Neural progenitor cell (in vitro differentiated cells): Measurements from ENCODE around the gene EXD2.

Source experiments
- CTCF ChIP-seq: fragments of 200-600 bp; sonication (generic); IDR thresholded peaks from 2 replicates; pipeline ENCODE4 v1.5.1; 2017; ENCODE audit warnings: antibody characterized with exemption, mild to moderate bottlenecking
- EZH2 ChIP-seq: fragments of 200-600 bp; sonication (generic); IDR thresholded peaks from 2 replicates; pipeline ENCODE4 v1.6.1; 2017; ENCODE audit warnings: antibody characterized with exemption, mild to moderate bottlenecking, moderate library complexity
- EZH2phosphoT487 ChIP-seq: fragments of 200-600 bp; sonication (generic); IDR thresholded peaks from 2 replicates; pipeline ENCODE4 v1.6.1; 2017; ENCODE audit warnings: antibody characterized with exemption

- TF ChIP-seq CTCF, result no peak
- no peak for TF ChIP-seq EZH2
- no peak for TF ChIP-seq EZH2phosphoT487
Measured at GRCh38 chr14:69175130-69175529, 16.2 kb upstream of the EXD2 start.
